NCI-H774 (cell line): ENCODE results near the gene FLNA.
"Not testable (repeated sequence)": the region's sequence is repeated elsewhere in the genome, so short reads cannot be mapped to it uniquely, and the experiment has no call there.

Experiments used
- DNase-seq: peaks from one replicate; lab custom pipeline; 2025; lab: John Stamatoyannopoulos, UW

The FLNA gene, protein sequence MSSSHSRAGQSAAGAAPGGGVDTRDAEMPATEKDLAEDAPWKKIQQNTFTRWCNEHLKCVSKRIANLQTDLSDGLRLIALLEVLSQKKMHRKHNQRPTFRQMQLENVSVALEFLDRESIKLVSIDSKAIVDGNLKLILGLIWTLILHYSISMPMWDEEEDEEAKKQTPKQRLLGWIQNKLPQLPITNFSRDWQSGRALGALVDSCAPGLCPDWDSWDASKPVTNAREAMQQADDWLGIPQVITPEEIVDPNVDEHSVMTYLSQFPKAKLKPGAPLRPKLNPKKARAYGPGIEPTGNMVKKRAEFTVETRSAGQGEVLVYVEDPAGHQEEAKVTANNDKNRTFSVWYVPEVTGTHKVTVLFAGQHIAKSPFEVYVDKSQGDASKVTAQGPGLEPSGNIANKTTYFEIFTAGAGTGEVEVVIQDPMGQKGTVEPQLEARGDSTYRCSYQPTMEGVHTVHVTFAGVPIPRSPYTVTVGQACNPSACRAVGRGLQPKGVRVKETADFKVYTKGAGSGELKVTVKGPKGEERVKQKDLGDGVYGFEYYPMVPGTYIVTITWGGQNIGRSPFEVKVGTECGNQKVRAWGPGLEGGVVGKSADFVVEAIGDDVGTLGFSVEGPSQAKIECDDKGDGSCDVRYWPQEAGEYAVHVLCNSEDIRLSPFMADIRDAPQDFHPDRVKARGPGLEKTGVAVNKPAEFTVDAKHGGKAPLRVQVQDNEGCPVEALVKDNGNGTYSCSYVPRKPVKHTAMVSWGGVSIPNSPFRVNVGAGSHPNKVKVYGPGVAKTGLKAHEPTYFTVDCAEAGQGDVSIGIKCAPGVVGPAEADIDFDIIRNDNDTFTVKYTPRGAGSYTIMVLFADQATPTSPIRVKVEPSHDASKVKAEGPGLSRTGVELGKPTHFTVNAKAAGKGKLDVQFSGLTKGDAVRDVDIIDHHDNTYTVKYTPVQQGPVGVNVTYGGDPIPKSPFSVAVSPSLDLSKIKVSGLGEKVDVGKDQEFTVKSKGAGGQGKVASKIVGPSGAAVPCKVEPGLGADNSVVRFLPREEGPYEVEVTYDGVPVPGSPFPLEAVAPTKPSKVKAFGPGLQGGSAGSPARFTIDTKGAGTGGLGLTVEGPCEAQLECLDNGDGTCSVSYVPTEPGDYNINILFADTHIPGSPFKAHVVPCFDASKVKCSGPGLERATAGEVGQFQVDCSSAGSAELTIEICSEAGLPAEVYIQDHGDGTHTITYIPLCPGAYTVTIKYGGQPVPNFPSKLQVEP (N-terminal part only)

DNA sequence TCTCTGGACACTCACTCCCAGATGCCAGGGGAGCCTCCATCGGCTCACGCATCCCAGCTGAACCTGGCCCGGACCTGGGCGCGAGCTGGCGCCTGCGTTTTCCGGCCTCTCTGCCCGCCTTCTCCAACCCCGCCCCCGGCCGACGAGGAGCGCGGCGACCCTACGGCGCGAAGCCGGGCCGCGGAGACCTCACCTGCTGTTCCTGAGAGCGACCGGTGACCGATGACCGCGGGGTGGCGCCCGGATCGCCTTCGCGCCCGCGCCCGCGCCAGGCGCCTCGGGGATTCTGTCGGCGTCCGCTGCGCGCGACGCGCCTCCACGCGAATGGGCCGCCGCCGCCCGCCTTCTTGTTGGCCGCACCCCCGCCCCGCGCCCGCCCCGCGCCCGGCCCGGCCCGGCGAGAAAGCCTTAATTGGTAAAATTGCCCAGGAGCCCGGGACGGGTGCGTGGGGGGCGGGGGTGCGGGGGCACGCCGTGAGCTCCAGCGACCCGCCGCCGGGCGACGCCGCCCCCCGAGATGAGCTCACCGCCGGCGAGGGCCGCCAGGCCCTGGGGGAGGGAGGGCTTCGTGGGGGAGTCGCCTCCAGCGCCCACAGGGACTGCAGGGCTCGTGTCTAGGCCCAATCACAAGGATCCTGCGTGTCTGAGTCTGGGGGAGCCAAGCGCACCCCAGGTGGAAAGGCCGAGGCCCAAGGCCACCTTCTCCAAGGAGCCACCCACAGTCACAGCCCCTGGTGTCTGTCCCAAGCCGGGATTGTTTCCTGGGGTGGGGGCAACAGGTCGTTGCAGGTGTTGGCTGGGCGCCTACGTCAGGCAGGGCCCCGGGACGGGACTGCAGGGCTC is at the start of gene FLNA:
Gene FLNA (minus strand): TSS at position 322 of the 843 bp plus-strand sequence. CDS start 3,389 bp downstream, outside the sequence.
- no peak for DNase-seq

- no peak for DNase-seq
Observed at GRCh38 chrX:154420402-154420756, 45.9 kb upstream of the FLNA start.

DNA sequence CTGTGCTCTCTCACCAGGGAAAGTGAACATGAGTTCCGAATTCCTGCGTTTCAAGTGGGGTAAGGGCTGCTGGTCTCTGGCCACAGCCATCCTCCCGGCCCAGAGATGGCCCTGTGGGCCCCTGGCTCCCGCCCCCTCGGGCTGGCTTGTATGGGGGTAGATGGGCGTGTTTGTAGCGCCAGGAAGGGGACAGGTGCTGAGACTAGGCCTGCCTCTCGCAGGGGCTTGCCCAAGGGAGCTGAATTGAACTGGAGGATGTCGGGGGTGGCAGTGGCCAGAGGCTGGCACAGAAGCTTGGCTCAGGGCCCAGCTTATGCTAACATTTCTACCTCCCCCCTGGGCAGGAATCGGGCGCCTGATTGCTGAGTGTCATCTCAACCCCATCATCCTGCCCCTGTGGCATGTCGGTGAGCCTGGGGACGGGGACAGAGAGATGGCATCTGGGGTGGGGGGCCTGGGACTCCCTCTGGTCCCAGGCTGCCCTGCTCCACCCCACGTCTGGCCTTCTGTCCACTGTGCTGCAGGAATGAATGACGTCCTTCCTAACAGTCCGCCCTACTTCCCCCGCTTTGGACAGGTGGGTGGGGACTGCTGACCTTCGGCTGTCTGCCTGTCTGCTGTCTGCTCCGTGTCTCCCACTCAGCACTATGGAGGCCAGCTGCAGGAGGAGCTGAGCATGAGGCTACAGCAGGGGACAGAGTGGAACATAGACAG is 45.4 kb upstream of the FLNA start:
- DNase-seq, result no peak

DNA sequence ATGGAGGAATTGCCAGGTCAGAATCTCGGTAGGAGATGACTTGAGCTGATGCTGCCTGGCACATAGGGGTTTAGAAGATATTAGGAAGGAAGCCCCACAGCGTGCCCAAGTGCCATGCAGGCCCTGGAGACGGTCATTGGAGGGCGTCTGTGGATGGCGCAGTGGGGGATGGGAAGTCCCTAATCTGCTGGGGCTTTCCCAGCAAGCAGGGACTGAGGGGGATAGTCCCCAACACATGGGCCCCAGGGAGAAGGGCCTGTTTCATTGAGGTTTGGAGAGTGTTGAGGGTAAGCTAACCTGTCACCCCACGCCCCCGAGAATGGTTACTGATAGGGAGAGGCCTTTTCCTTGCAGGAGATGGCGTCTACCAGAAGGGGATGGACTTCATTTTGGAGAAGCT is 44.8 kb upstream of the FLNA start:
- DNase-seq, result no peak

DNA sequence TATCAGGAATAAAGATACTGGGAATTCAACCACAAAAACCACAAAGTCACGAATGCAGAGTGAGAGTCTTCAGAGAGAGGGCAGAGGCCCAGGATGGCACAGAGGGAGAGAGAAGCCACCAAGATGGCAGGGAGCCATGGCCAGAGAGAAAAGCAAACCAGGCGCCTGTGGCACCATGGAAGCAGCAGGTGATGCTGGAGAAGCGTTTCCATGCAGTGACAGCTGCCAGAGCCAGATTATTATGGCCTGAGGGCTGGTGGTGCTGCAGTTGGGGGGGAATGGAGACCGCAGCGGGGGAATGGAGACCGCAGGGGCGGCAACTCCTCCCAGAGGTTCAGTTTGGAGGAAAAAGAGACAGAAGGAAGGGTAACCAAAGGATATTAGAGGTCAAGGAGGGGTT is 42.7 kb upstream of the FLNA start:
- DNase-seq, result no peak

DNA sequence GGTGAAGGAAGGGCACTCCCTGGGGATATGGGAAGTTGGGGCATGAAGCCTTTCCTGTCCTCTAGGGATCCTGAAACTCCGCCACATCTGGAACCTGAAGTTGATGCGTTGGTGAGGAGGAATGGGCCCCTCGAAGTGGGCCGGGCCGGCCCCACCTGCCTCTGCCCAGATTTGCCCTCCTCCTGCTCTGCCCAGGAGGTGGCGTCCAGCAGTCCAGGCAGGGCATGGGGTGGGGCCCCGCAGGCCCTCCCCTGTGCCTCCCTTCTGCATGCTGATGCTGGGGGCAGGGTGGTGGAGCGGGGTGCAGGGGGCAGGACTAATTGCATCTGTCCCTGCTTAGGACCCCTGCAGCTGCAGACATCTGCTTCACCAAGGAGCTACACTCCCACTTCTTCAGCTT is 38.7 kb upstream of the FLNA start:
- no peak for DNase-seq

DNA sequence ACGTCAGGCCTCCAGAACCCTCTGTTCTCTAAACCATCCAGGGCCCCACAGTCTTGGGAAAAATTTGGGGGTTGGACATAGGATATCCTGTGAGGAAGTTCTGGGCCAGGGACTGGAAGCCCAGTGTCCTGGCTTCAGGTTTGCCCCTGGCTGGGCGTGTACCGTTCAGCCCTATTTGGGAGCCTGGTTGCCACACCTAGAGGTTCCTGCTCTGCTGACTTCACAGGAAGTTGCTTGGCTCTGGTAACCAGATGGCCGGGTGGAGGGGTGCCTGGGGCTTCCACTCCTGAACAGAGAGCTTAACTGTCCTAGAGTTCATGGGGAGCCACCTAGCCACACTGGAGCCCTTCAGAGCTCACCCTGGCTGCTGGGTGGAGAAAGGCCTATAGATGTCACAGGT is 38.0 kb upstream of the FLNA start:
- DNase-seq, result no peak

- peak; percentile 42 for DNase-seq
Observed at GRCh38 chrX:154411981-154412340, 37.5 kb upstream of the FLNA start.

GRCh38 chrX:154409222-154409871 is 34.9 kb upstream of the FLNA start, which contains the start of gene DNASE1L1:
DNASE1L1 (minus strand) TSS chrX:154409254; CDS start chrX:154405568, 3,686 bp downstream.
- DNase-seq, result no peak

- no peak for DNase-seq
Observed at GRCh38 chrX:154408659-154409221, 34.3 kb upstream of the FLNA start.

- DNase-seq, result no peak
Observed at GRCh38 chrX:154404625-154405192, 30.3 kb upstream of the FLNA start.

DNA sequence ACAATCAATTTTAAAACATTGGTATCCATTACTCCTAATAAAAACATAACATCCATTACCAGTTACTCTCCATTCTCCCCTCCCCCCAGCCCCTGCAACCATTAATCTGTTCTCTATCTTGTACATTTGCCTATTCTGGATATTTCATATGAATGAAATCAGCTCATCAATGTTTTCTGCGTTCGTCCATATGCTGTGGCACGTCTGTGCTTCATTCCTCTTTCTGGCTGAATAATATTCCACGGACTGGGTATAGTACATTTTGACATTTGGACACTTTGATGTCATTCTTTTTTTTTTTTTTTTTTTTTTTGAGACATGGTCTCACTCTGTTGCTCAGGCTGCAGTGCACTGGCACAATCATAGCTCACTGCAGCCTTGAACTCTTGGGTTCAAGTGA is 29.4 kb upstream of the FLNA start:
- no peak for DNase-seq

DNA sequence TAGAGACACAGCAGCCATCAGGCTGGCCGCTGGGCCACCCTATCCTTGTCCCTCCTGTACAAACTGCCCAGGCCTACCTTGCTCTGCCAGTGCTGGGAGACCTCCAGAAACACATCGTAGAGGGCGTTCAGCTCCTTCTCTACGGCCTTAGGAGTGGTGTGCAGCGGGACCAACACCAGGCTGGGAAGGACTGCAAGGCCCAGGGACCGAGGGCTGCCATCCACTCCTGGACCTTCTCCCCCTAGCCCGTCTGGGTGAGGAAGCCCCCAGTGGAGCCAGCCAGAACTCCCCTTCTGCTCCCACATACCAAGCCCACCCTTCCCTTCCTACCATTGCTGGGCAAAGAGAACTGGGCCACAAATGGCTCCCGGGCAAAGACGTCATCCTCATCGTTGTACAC is 28.8 kb upstream of the FLNA start:
- no peak for DNase-seq

- DNase-seq, result no peak
Observed at GRCh38 chrX:154402622-154403127, 28.2 kb upstream of the FLNA start.

DNA sequence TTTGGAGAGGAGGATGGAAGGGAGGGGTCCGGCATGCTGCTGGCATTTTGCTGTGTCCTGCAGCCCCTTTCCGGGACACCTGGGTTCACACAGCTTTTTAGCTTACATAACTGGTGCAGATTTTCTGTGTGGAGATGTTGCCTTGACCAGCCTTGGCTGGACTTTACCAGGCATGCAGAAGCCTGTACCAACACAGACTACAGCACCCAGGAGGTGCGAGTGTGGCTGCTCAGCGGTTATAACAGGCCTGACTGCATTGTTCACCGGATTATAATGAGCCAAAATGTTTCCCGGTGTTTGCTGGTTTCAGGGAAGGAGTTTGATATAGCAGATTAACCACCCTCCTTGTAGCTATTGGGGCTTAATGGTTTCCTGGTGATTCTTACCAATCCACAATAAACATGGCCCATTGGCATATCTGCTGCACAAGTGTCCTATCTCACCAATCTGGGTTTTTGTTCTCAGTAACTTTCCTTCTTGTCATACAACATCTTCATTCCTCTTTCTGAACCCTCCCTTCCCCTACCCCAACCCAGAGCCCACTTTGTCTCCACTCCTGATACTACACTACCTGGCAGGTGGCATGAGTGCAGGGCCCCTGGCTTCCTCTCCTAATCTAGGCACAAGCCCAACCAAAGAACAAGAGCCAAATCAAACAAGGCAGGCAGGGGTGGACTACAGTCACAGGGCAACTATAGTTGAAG is 27.6 kb upstream of the FLNA start:
- no peak for DNase-seq

DNA sequence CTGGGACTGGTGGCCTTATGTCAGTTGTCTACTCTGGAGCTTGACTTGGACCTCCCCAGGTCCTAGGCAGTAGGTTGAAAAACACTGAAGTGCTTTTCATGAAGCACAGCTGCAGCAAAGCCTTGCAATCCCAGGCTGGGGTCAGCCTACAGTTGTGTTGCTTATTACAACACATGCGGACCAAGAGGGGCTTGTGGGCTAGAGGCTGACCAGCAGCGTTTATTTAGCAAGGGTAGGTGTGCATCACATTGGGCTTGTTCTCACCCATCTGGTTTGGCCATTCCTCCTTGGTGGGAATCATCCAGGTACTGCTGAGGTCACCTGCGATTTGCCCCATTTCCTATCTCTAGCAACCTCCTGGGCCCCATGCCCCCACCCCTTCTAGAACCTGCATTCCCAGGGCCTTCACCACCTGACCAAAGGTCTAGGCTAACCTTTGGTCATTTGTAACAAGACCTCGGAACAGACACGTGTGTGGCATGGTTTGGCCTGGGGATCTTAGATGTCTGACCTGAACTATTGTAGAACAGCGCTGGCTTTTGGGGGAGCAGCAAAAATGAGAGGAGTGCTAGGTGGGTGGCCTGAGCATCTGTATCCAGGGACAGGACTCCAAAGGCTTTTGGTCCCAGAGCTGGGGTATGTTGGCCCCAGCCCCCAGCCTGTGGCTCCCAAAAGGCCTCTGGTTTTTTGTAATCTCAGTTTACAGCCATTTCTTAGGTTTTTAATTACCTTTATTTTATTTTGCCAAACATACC is 26.8 kb upstream of the FLNA start:
- no peak for DNase-seq

- DNase-seq, result not testable (repeated sequence)
Observed at GRCh38 chrX:154400369-154400817, 26.0 kb upstream of the FLNA start.
